Natural killer cell treated with Interleukin-12 subunit alpha and Interleukin-12 subunit beta and Interleukin-15 and Interleukin-18, amount 100 ng/mL, for 72 hours (primary cell): ENCODE measurements around the gene PRC1. TPM values are rescaled to one million over a fixed set of nuclear protein-coding genes. Genes with fewer than 3 reads are reported as not detected.

ENCODE experiments used
- ATAC-seq, 2 donors: fragments of 150-1000 bp; cut with Tn5 transposase in 1 of 2; sonication (Bioruptor Pico), chemical (Tn5 transposase) in 1 of 2; 2 replicates each; pipeline ENCODE4 v1.10.0; 2021
- DNase-seq: peaks from one replicate; pipeline ENCODE4 v3.0.0; 2022; ENCODE audit warnings: low spot score
- H3K27ac Mint-ChIP-seq, 2 donors: 1 replicate in 1 of 2; 2 replicates in 1 of 2; pipeline ENCODE4 v1.8.0; 2022; ENCODE audit warnings: mixed read lengths in 2 of 2, mild to moderate bottlenecking in 1 of 2, moderate library complexity in 1 of 2
- H3K27me3 Mint-ChIP-seq, 2 donors: 1 replicate in 1 of 2; 2 replicates in 1 of 2; pipeline ENCODE4 v1.8.0; 2022; ENCODE audit warnings: mixed read lengths in 2 of 2
- H3K36me3 Mint-ChIP-seq: one replicate; pipeline ENCODE4 v1.8.0; 2022; ENCODE audit warnings: mixed read lengths
- H3K4me1 Mint-ChIP-seq, 2 donors: 1 replicate in 1 of 2; 2 replicates in 1 of 2; pipeline ENCODE4 v1.8.0; 2022; ENCODE audit warnings: low read depth in 2 of 2, mixed read lengths in 2 of 2, mild to moderate bottlenecking in 1 of 2
- H3K4me3 Mint-ChIP-seq: one replicate; pipeline ENCODE4 v1.8.0; 2022; ENCODE audit warnings: mixed read lengths
- H3K9me3 Mint-ChIP-seq: 2 replicates; pipeline ENCODE4 v1.8.0; 2022; ENCODE audit warnings: mixed read lengths
- total RNA-seq, 2 donors: library from RNA; stranded (reverse); gene quantifications; one replicate each; pipeline ENCODE4 v1.2.3, GENCODE V29; 2022

Gene PRC1
- total RNA-seq, 2 donors from 2014 or later, result 84.3 to 160 TPM

GRCh38 chr15:90956274-90957030, 37.9 kb downstream of the PRC1 start:
- peak; percentile 13 to 17 for ATAC-seq
- DNase-seq, result peak; percentile 76
- H3K36me3 Mint-ChIP-seq, result no peaks in the 10 kb centered on the region
- H3K27ac Mint-ChIP-seq, result no peak overlapping the region
- H3K4me3 Mint-ChIP-seq, result peak overlapping the region; percentile 84
- H3K4me1 Mint-ChIP-seq, result peaks cover 0 to 12% of the 10 kb centered on the region in 2 donors
- H3K9me3 Mint-ChIP-seq, result no peaks in the 10 kb centered on the region
- H3K27me3 Mint-ChIP-seq, result no peaks in the 10 kb centered on the region

GRCh38 chr15:90955624-90956273, 38.6 kb downstream of the PRC1 start:
- Mint-ChIP-seq H3K27ac (peak overlapping the region; percentile 80 to 93), H3K9me3 (no peaks in the 10 kb centered on the region), H3K27me3 (no peaks in the 10 kb centered on the region), H3K4me3 (peak overlapping the region; percentile 84), H3K36me3 (no peaks in the 10 kb centered on the region), H3K4me1 (peaks cover 0 to 12% of the 10 kb centered on the region in 2 donors)
- DNase-seq, result no peak
- no peak for ATAC-seq

GRCh38 chr15:90954712-90955623, 39.4 kb downstream of the PRC1 start, which contains the start of gene RCCD1:
RCCD1 (plus strand) TSS chr15:90954884; CDS start chr15:90956735, 1,851 bp downstream.
- H3K36me3 Mint-ChIP-seq, result no peaks in the 10 kb centered on the region
- ATAC-seq (peak; percentile 94 to 96), DNase-seq (peak; percentile 94)
- no peaks in the 10 kb centered on the region for H3K27me3 Mint-ChIP-seq
- H3K27ac Mint-ChIP-seq, result peak within 1 kb of the TSS; percentile 80 to 93
- H3K4me3 Mint-ChIP-seq, result peak within 1 kb of the TSS; percentile 84
- H3K4me1 Mint-ChIP-seq, result peaks cover 0 to 12% of the 10 kb centered on the region in 2 donors
- no peaks in the 10 kb centered on the region for H3K9me3 Mint-ChIP-seq

GRCh38 chr15:90953947-90954711, 40.2 kb downstream of the PRC1 start:
- H3K27ac Mint-ChIP-seq, result peak overlapping the region; percentile 80 to 93
- DNase-seq (no peak), ATAC-seq (no peak)
- peaks cover 0 to 12% of the 10 kb centered on the region in 2 donors for H3K4me1 Mint-ChIP-seq
- H3K9me3 Mint-ChIP-seq, result no peaks in the 10 kb centered on the region
- H3K4me3 Mint-ChIP-seq, result peak overlapping the region; percentile 84
- H3K27me3 Mint-ChIP-seq, result no peaks in the 10 kb centered on the region
- no peaks in the 10 kb centered on the region for H3K36me3 Mint-ChIP-seq

- Mint-ChIP-seq H3K27ac (peak overlapping the region in 1 of 2 donors; percentile 60), H3K4me3 (peak overlapping the region; percentile 84)
These were observed 41.2 kb downstream of the PRC1 start for GRCh38 chr15:90952901-90953677.

GRCh38 chr15:90950676-90951075, 43.7 kb downstream of the PRC1 start:
- H3K36me3 Mint-ChIP-seq, result no peaks in the 10 kb centered on the region
- peaks cover 0 to 9% of the 10 kb centered on the region in 2 donors for H3K4me1 Mint-ChIP-seq
- H3K27ac Mint-ChIP-seq, result no peak overlapping the region
- no peaks in the 10 kb centered on the region for H3K27me3 Mint-ChIP-seq
- ATAC-seq (no peak), DNase-seq (no peak)
- no peaks in the 10 kb centered on the region for H3K9me3 Mint-ChIP-seq
- no peak overlapping the region for H3K4me3 Mint-ChIP-seq

More at GRCh38 chr15:90952901-90953677, 41.2 kb downstream of the PRC1 start:
- DNase-seq (no peak), ATAC-seq (no peak)
- Mint-ChIP-seq H3K36me3 (no peaks in the 10 kb centered on the region), H3K27me3 (no peaks in the 10 kb centered on the region), H3K9me3 (no peaks in the 10 kb centered on the region), H3K4me1 (peaks cover 0 to 12% of the 10 kb centered on the region in 2 donors)

- H3K4me1 Mint-ChIP-seq, result peaks cover 0 to 9% of the 10 kb centered on the region in 2 donors
- H3K36me3 Mint-ChIP-seq, result no peaks in the 10 kb centered on the region
- DNase-seq, result no peak
- no peaks in the 10 kb centered on the region for H3K9me3 Mint-ChIP-seq
- H3K27me3 Mint-ChIP-seq, result no peaks in the 10 kb centered on the region
- no peak overlapping the region for H3K4me3 Mint-ChIP-seq
- no peak for ATAC-seq
- H3K27ac Mint-ChIP-seq, result no peak overlapping the region
These were observed 44.2 kb downstream of the PRC1 start for GRCh38 chr15:90949979-90950675.

- ATAC-seq (no peak), DNase-seq (no peak)
- Mint-ChIP-seq H3K4me1 (peaks cover 0 to 3% of the 10 kb centered on the region in 2 donors), H3K4me3 (no peak overlapping the region), H3K36me3 (no peaks in the 10 kb centered on the region), H3K9me3 (no peaks in the 10 kb centered on the region), H3K27me3 (no peaks in the 10 kb centered on the region), H3K27ac (no peak overlapping the region)
These were observed 45.8 kb downstream of the PRC1 start for GRCh38 chr15:90948506-90948905.

GRCh38 chr15:90947577-90948357, 46.6 kb downstream of the PRC1 start:
- Mint-ChIP-seq H3K27ac (no peak overlapping the region), H3K9me3 (no peaks in the 10 kb centered on the region), H3K4me1 (no peaks in the 10 kb centered on the region), H3K4me3 (no peak overlapping the region), H3K36me3 (no peaks in the 10 kb centered on the region), H3K27me3 (no peaks in the 10 kb centered on the region)
- ATAC-seq (no peak), DNase-seq (no peak)

GRCh38 chr15:90946941-90947576, 47.3 kb downstream of the PRC1 start:
- no peak for ATAC-seq

GRCh38 chr15:90946538-90946937, 47.8 kb downstream of the PRC1 start:
- Mint-ChIP-seq H3K4me1 (no peaks in the 10 kb centered on the region), H3K36me3 (no peaks in the 10 kb centered on the region), H3K9me3 (no peaks in the 10 kb centered on the region), H3K27ac (no peak overlapping the region), H3K4me3 (no peak overlapping the region), H3K27me3 (no peaks in the 10 kb centered on the region)
- DNase-seq (no peak), ATAC-seq (no peak)

More at GRCh38 chr15:90946941-90947576, 47.3 kb downstream of the PRC1 start:
- Mint-ChIP-seq H3K27ac (no peak overlapping the region), H3K27me3 (no peaks in the 10 kb centered on the region), H3K4me3 (no peak overlapping the region), H3K4me1 (no peaks in the 10 kb centered on the region), H3K9me3 (no peaks in the 10 kb centered on the region), H3K36me3 (no peaks in the 10 kb centered on the region)
- no peak for DNase-seq
